NK-92 (cell line): Measurements from ENCODE around the gene KCNIP3.
"Not testable (repeated sequence)": the region's sequence is repeated elsewhere in the genome, so short reads cannot be mapped to it uniquely, and the experiment has no call there.

ENCODE experiments used
- DNase-seq: peaks from one replicate; lab custom pipeline; 2025; ENCODE audit not compliant: unreplicated experiment; lab: John Stamatoyannopoulos, UW

The KCNIP3 gene

DNA sequence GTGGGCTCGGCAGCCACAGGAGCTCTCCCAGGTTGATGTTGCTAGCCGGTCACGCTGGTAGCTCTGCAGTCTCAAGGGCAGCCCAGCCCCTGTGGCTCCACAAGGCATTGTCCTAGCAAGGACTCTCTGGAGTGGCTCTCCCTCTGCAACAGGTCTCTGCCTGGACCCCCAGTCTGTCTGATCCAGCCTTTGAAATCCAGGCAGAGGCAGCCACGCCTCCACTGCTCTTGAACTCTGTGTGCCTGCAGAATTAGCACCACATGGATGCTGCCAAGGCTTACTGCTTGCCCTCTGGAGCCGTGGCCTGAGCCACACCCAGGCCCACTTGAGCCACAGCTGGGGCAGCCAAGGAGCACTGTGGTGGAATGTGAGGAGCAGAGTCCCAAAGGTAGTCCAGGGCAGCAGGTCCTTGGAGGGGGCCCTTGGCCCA, 62.4 kb downstream of the KCNIP3 start:
- no peak for DNase-seq

DNA sequence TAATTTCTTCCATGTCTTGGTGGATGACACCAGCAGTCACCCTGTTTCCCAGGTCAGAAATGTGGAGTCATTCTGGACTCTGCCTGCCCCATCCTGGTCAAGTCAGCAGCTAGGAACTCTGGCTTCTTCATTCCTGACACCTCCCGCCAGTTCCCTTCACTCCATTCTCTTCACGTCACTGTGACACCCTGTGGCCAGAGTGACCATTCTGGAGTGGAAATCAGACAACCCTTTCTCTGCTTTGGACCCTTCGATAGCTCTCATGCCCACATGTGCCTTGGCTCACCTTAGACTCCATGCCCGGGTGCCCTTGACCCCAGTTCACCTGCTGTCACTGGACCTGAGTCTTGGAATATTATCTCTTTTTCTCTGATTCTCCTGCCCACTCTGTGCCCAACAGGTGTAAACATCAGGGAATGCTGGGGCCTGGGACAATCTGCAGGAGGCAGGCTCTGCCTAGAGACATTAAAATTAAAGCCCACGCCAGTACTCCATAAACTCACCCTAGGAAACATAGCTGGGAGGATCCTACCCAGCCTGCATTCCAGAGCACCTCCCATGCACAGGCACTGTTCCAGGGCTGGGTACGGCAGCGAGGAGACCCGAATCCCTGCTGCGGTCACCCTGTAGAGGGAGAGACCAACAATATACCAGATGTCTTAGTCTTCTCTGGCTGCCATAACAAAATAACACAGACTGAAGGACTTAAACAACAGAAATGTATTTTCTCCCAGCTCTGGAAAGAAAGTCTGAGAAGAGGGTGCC, 64.3 kb downstream of the KCNIP3 start:
- DNase-seq, result no peak

DNA sequence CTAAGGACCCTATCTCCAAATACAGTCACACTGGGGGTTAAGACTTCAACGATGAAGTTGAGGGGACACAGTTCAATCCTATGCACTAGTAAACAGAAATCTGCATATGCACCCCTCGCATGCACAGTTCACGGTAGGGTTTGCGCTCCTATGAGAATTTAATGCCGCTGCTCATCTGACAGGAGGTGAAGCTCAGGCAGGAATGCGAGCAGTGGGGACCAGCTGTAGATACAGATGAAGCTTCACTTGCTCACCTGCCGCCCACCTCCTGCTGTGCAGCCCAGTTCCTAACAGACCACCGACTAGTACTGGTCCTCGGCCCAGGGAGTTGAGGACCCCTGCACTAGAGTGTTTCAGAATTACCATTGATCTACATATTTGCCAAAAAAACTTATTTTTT, 65.3 kb downstream of the KCNIP3 start:
- no peak for DNase-seq

DNA sequence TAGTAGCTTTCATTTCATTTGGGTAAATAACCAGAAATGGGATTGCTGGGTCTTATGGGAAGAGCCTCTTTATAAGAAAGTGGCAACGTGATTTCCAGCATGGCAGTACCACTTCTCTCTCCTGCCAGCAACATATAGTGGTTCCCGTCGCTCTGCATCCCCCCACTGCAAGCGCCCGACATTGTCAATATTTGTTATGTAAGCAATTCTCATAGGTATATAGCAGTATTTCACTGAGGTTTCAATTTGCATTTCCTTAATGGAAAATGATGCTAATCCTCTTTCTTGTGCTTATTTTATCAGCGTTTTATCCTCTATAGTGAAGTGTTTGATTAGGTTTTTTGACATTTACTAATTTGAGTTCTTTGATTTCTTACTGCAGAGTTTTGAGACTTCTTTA, 69.4 kb downstream of the KCNIP3 start:
- DNase-seq, result no peak

DNA sequence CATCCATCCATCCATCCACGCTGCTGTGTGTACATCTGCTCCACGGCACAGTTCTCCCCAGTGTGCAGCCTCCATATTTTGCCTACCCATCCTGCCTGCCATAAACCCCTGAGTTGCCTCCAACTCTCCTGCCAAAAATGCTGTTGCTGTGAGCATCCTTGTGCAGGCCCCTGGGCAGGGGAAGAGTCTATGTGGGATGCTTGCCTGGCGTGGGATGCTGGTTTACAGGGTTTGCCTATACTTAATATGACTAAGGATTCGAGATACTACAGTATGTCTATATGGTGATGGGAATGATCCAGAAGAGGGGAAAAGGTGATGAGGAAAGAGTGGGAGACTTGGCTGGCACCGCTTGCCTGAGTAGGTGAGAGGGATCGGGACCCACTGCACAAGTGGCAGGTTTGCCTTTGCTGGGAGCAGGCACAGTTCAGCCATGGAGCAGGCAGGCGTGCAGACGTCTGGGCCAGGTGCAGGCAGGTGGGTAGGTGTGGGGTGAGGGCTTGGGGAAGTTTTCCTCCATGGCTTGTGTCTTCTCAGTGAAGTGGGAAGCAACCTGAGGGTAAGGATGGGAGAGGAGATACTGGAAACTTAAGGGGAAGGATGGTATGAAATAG, 75.2 kb downstream of the KCNIP3 start:
- DNase-seq, result no peak

DNA sequence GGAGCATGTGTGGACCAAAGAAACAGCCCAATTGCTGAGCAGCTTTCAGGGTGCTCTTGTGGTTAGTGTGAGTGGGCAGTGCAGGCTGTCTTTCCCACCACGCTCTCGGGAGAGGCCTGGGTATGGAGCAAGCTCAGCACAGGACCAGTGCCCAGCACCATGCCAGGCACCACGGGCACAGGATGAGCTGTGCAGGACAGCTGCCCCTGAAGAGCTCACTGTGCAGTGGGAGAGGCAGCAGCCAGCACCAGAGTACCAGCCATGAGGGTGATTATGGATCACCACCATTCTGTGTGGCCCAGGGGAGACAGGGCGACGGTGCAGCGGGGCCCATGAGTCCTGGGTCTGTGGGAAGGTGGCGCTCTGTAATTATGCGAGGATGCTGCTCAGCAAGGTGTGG, 75.7 kb downstream of the KCNIP3 start:
- DNase-seq, result no peak

DNA sequence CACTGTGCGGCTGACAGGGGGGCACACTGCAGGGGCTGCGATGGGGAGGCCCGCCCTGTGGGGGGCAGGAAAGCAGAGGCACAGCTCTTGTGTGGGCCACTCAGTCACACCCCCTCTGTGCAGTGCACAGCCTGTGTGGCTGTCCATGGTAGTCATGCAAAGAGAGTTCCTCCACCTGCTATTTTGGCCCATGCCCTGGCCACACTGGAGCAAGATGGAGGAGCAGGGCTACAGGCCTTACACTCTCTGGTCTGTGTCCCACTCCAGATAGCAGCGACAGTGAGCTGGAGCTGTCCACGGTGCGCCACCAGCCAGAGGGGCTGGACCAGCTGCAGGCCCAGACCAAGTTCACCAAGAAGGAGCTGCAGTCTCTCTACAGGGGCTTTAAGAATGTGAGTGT, 76.9 kb downstream of the KCNIP3 start:
- DNase-seq, result no peak

DNA sequence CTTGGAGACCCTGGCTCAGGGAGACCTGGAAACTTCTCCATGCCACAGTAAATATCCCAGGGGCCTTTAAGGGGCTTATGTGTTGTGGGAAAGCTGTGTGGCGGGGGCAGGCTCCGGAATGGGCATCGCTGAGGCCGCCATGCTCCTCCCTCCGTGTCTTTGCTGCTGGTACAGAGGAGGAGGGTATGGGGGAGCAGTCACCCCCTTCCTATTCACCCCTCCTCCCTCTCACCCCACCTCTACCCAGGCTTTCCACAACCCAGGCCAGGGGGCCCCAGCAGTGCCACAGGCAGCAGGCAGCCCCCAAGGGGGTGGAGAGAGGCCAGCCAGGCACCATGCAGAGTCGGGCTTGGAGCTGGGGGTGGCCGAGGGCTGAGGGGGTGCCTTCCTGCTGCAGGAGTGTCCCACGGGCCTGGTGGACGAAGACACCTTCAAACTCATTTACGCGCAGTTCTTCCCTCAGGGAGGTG, 77.3 kb downstream of the KCNIP3 start:
- DNase-seq, result no peak

DNA sequence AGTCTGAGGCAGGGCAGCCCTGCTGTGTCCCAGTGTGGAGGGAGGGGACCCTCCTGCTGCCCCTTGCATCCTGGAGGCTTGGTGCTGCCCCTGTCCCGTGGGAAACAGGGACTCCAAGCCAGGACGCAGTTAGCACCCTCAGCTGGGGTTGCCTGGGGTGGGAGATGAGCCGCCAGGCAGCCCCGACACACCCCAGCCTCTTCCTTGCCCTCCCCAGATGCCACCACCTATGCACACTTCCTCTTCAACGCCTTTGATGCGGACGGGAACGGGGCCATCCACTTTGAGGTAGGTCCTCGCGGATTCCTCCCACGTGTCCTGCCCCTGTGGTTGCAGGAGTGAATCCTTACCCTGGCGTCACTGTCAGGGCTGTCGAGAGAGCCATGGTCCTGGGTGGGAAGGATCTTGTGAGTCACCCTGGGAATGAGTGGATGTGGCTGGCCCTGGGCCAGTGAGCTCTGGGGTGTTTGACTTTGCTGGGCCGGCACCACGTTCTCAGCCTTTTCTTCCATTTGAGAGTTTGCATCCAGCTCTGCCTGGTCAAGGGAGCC, 77.8 kb downstream of the KCNIP3 start:
- no peak for DNase-seq

DNA sequence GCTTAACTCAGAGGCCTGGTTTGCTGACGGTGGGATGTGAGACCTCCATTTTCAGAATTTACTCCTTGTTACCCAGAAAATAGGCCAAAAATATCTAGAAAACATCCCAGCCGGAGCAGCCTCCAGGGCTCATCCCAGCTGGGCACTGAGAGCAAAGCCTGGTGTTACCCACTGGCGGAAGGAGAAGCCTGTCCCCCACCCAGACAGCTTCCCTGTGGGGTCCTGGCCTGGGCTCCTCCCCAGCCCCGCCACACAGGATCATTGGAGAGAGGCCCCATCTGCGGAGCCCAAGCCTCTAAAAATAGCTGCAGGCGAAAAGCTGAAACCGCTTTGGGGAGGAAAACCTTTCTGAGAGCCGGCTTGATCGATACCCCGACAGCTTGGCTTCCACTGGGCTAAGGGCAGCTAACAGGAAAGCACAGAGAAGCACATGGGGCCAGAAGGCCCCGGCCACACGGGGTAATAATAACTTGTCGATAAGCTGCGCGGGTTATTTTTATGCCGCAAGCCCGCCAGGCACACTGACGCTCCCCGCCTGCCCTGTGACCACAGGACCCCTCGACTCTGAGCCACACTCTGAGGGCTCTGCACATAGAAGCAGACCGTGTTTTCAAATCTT, 78.5 kb downstream of the KCNIP3 start:
- no peak for DNase-seq

DNA sequence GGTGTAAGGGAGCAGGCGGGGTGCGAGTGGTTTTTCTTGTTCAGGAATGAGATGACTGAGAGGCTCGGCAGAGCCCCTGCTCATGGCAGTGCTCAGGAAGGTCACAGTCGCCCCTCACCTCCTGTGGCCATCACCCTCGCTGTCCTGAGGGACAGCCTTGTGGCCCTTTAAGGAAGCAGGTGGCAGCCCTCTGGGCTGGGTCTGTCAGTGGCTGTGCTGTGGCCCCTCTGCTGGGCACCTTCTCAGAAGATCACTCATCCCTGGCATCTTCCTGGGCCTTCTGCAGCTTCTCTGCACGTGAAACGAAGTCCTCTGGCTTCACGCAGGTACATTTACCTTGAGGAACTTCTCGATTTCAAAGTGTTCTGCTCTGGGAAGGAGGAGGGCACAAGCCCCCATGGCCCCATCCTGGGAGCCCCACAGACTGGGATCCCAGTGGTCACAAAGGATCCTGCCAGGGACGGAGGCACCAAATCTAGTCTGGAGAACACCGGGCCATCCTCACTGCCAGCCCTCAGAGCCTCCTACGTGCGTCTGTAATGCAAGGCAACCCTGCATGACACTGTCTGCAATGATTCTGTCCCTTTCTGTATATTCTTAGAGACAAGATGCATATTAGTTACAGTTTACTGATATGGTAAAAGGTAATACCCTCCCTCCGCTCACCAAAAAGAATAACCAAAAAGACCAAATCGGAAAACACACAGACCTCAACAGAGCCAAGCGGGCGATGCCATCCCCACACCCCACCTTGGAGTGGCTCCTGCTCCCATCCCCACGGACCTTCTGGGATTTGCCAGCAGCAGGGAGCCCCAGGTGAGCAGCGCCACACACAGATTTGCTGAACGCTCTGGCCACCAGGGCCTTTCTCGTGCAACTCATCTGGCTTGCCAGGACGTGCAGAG, 79.4 kb downstream of the KCNIP3 start:
- DNase-seq, result no peak

DNA sequence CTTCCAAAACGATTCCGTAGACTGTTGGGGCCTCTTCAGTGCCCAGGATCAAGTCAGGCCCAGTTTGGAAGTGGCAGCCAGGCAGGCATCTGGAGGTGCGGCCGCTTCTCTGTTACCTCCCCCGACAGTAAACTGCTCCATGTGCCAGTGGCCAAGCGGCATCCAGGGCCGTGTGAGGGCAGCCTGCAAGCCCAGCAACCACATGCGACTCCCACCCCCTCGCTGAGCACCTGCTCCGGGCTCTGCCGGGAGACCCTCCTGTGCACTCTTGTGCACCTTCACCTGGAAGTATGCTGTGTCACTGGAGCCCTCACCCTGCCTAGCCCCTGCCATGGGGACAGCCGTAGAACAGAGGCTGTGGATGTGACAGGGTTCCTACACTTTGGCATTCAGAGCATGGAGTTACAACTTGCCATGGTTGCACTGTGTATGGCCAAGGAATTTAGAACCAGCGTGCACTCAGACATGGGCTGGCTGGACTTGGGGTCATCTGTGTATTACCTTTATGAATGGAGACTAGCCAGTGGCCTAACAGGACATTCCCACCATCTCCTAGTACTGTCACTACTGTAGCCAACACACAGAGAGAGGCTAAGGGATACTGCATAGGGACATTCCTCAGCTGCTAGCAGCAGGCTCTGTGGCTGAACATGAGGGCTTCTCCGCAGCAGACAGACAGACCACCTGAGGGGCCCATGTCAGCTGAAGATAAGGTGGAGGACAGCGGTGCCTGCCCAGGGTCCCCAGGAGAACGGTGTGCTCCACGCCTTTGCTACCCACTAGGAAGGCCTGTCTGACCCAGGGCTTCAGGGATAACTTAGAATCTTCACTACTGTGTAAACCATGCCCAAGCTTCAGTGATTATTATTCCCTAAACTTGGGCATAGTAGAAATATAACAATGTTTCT, 80.3 kb downstream of the KCNIP3 start:
- DNase-seq, result no peak

DNA sequence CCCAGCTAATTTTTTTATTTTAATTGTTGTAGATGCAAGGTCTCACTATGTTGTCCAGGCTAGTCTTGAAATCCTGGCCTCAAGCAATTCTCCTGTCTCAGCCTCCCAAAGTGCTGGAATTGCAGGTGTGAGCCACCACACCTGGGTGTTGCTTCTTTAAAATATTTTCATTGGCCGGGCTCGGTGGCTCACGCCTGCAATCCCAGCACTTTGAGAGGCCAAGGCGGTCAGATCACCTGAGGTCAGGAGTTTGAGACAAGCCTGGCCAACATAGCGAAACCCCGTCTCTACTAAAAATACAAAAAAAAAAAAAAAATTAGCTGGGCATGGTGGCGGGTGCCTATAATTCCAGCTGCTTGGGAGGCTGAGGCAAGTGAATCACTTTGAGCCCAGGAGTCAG, 81.1 kb downstream of the KCNIP3 start:
- not testable (repeated sequence) for DNase-seq

DNA sequence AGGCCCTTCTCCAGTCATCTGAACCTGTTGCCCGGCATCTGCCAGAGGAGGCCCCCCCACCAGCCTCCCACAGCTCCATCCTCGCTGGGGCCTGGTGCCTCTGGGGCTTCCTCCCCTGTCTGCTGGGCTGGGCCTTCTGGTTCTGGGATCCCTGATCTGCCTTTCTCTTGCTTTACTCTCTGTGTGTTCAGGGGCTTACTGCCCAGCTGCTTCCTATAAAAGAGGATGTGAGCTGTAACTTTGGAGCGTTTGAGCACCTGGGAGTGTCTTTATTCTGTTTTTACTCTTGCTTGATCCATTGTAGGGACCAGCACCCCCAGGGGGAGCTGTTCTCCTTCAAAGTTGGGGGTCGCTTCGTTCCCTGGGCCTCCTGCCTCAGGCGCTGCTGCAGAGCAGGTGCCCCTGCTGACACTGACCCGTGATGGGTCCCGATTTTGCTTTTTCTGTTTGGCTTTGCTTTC, 82.3 kb downstream of the KCNIP3 start:
- no peak for DNase-seq

DNA sequence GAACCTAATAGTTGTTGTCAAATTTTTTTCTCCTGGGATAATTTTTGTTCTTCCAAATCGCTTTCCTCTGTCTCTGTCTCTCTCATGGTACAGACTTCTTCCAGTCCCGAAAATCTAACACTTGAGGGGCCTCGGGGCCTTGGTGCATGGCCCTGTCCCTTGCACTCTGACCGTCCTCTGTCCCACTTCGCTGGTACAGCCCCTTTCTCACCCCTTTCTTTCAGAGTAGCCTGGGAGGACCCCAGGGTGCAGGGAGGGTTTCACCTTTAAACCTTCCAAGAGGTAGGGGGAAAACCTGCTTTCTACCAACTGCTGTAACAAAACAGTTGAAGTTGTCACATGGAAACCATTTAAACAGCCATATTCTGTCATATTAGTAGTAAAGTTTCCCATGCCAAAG, 83.1 kb downstream of the KCNIP3 start:
- DNase-seq, result no peak

DNA sequence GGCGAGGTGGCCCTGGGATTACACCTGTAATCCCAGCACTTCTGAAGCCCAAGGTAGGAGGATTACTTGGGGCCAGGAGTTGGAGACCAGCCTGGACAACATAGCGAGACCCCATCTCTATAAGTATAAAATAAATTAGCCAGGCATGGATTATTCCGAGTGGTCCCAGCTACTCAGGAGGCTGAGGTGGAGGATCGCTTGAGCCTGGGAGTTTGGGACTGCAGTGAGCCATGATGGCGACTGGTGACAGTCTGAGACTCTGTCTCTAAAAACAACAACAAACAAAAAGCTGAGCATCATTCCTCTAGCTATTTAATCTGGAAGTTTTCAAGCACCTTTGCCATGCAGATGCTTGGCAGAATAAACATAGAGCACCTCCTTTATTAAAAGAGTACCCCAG, 83.6 kb downstream of the KCNIP3 start:
- no peak for DNase-seq

DNA sequence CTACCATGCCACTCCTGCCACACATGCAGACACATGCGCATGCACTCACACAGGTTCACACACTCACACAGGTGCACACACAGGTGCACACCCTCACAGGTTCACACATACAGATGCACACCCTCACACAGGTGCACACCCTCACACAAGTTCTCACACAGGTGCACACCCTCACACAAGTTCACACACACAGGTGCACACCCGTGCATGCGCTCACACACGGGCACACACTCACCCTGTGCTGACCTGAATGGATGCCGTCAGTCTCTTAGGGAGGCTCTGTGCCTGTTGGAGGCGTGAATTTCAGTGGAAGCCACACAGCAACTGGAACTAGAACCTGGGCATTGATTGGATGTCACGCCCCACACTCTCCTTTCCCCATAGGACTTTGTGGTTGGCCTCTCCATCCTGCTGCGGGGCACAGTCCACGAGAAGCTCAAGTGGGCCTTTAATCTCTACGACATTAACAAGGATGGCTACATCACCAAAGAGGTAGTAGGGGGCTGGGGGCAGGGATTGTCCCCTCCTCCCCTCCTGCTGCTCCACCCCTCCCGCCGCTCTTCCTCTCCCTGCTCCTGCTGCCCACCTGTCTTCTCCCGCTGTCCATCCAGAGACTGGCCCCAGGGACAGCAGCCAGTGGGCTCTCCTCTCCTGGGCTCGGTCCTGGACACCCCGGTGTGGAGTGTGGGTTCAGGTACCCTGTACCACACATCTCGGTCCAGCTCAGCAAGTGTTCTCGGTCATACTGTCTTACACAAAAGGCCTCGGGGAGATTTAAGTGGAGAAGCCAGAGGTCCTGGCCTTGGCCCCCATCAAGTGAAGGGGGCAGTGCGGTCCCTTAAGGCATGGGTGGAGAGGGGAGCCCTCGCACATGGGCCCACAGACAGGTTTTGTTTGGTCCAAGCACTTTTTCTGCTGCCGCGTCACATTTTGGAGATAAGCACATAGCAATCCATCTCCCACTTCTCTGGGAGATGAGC, 84.4 kb downstream of the KCNIP3 start:
- no peak for DNase-seq

DNA sequence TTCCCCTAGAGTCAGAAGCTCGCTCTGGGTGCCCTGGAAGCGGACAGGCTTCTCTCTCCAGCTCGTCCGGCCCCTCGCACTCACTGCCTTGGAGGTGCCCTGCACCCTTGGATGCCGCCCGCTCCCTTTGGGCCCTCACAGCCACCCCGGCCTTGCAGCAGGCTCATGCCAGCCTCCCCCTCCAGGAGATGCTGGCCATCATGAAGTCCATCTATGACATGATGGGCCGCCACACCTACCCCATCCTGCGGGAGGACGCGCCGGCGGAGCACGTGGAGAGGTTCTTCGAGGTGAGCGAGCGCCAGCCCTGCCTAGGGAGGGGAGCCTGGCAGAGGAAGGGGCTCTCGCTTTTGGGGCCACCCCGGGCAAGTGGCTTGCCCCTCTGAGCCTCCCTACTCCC, 85.0 kb downstream of the KCNIP3 start:
- DNase-seq, result no peak
